HepG2 (cell line): ENCODE results near the gene DAB1. TPM values are rescaled to one million over a fixed set of nuclear protein-coding genes. Genes with fewer than 3 reads are reported as not detected.
A peak's percentile ranks its signal among the peaks of the same experiment; 100 is the strongest.

Experiments used
- CREB1 ChIP-seq, 2 experiments: fragments of 450-650 bp in 1 of 2; IDR thresholded peaks; 2 replicates each; pipeline ENCODE4 v1.6.1; 2016 to 2017; ENCODE audit warnings: control low read depth in 1 of 2, mild to moderate bottlenecking in 1 of 2, missing compliant biosample characterization in 1 of 2, missing genetic modification characterization in 1 of 2
- ESRRA ChIP-seq: sonication (generic); formaldehyde crosslinking; IDR thresholded peaks from 2 replicates; pipeline ENCODE4 v1.5.1; 2020; ENCODE audit warnings: mild to moderate bottlenecking, low read depth, missing genetic modification reagents
- HOXA3 ChIP-seq: sonication (generic); formaldehyde crosslinking; IDR thresholded peaks from 2 replicates; pipeline ENCODE4 v1.5.0; 2020; ENCODE audit warnings: missing genetic modification reagents
- NR2F2 ChIP-seq: IDR thresholded peaks from 2 replicates; pipeline ENCODE4 v1.6.1; 2012; ENCODE audit warnings: low read depth, inconsistent platforms, borderline replicate concordance
- PCBP1 ChIP-seq: fragments of 200-400 bp; formaldehyde crosslinking; IDR thresholded peaks from 2 replicates; pipeline ENCODE4 v1.6.1; 2017; ENCODE audit warnings: mild to moderate bottlenecking, low read depth, low read length, borderline replicate concordance
- PHF21A ChIP-seq: sonication (generic); formaldehyde crosslinking; IDR thresholded peaks from 2 replicates; pipeline ENCODE4 v1.5.0; 2020; ENCODE audit warnings: mild to moderate bottlenecking, missing genetic modification reagents
- SIN3A ChIP-seq: IDR thresholded peaks from 2 replicates; pipeline ENCODE4 v1.6.1; 2011; ENCODE audit warnings: low read depth, mild to moderate bottlenecking, control low read depth, low read length, borderline replicate concordance
- SKI ChIP-seq: fragments of 450-650 bp; IDR thresholded peaks from one replicate; pipeline ENCODE4 v1.6.1; 2018; ENCODE audit warnings: mild to moderate bottlenecking; ENCODE audit not compliant: partially characterized antibody
- polyA plus RNA-seq, 8 experiments: library from polyadenylated mRNA; depleted of rRNA in 3 of 8; stranded (reverse) in 7 of 8; unstranded in 1 of 8; fragments of >200 nt; fragmentation: Illumina TruSeq in 4 of 8; extraction: Trizol in 4 of 8; gene quantifications; 2 replicates each; pipeline versions ENCODE4 v1.2.1 to v1.2.3, GENCODE V29; 2011 to 2016; ENCODE audit warnings: low read depth in 4 of 8, missing spikeins in 1 of 8, mixed read lengths in 1 of 8; ENCODE audit not compliant: insufficient read depth in 1 of 8
- total RNA-seq, 5 experiments: library from RNA; depleted of rRNA; stranded (reverse); fragments of >200 nt; fragmentation: Illumina TruSeq; extraction: Trizol; gene quantifications; 2 replicates each; pipeline ENCODE4 v1.2.3, GENCODE V29; 2016; ENCODE audit warnings: low read depth in 1 of 5
- TF ChIP-seq, protein P1 (sequence below), 2 experiments: fragments of 450-650 bp in 1 of 2; sonication (generic) in 1 of 2; formaldehyde crosslinking in 1 of 2; IDR thresholded peaks; 2 replicates each; pipeline versions ENCODE4 v1.6.1 to v1.8.0; 2016 to 2022; ENCODE audit warnings: antibody characterized with exemption in 1 of 2, mild to moderate bottlenecking in 1 of 2, missing genetic modification reagents in 1 of 2
- TF ChIP-seq, protein P2 (sequence below): IDR thresholded peaks from 2 replicates; pipeline ENCODE4 v1.6.1; 2012; ENCODE audit warnings: inconsistent platforms
- TF ChIP-seq, protein P3 (sequence below): IDR thresholded peaks from 2 replicates; pipeline ENCODE4 v1.6.1; 2016; ENCODE audit warnings: low read depth
- TF ChIP-seq, protein P4 (sequence below): IDR thresholded peaks from 2 replicates; pipeline ENCODE4 v1.6.1; 2016; ENCODE audit warnings: mild to moderate bottlenecking

The DAB1 gene
- total and polyA plus RNA-seq, 2 of the 13 experiments (the other 11 are each of a cell fraction or from before 2014, with no cell fraction given): 0.04 to 0.13 TPM

DNA sequence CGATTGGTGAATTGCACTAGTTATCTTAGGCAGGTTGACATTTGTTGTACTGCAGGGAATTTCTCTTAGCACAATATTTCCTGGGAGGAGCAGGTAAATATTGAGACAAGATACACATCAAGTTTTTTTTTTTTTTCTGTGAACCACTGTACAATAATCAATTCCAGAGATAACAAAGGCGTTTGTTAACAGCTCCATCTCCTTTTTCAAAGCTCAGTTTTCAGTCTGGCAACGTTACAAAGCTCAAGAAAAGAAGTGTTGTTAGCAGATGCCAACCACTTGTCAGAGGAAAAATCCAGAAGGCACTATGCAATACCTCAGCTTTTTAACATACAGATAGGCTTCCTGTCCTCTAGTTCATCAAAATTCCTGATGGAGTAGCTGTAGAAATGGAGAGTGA lies 40.9 kb upstream of the DAB1 start (continued):
- TF ChIP-seq, protein P1, sequence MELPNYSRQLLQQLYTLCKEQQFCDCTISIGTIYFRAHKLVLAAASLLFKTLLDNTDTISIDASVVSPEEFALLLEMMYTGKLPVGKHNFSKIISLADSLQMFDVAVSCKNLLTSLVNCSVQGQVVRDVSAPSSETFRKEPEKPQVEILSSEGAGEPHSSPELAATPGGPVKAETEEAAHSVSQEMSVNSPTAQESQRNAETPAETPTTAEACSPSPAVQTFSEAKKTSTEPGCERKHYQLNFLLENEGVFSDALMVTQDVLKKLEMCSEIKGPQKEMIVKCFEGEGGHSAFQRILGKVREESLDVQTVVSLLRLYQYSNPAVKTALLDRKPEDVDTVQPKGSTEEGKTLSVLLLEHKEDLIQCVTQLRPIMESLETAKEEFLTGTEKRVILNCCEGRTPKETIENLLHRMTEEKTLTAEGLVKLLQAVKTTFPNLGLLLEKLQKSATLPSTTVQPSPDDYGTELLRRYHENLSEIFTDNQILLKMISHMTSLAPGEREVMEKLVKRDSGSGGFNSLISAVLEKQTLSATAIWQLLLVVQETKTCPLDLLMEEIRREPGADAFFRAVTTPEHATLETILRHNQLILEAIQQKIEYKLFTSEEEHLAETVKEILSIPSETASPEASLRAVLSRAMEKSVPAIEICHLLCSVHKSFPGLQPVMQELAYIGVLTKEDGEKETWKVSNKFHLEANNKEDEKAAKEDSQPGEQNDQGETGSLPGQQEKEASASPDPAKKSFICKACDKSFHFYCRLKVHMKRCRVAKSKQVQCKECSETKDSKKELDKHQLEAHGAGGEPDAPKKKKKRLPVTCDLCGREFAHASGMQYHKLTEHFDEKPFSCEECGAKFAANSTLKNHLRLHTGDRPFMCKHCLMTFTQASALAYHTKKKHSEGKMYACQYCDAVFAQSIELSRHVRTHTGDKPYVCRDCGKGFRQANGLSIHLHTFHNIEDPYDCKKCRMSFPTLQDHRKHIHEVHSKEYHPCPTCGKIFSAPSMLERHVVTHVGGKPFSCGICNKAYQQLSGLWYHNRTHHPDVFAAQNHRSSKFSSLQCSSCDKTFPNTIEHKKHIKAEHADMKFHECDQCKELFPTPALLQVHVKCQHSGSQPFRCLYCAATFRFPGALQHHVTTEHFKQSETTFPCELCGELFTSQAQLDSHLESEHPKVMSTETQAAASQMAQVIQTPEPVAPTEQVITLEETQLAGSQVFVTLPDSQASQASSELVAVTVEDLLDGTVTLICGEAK (IDR thresholded peaks at IDR 0.05): no peak
- TF ChIP-seq, protein P1 (CRISPR knock-in tag; IDR thresholded peaks at IDR 0.05): no peak; the same call in 1 of the 2 replicates
- TF ChIP-seq ESRRA (CRISPR knock-in tag) (0 out of 2 replicates have a peak, but pooled peaks have one; percentile 31), NR2F2 (peak; percentile 71; the same call in 1 of the 2 replicates), SKI (peak; percentile 14), SIN3A (no peak), PHF21A (peak; percentile 82), PCBP1 (no peak), HOXA3 (CRISPR knock-in tag) (no peak), CREB1 (IDR thresholded peaks at IDR 0.05) (no peak), CREB1 (CRISPR knock-in tag; IDR thresholded peaks at IDR 0.05) (peak; percentile 86)
- TF ChIP-seq, protein P2, sequence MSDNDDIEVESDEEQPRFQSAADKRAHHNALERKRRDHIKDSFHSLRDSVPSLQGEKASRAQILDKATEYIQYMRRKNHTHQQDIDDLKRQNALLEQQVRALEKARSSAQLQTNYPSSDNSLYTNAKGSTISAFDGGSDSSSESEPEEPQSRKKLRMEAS: no peak; the same call in 1 of the 2 replicates
- TF ChIP-seq, protein P3, sequence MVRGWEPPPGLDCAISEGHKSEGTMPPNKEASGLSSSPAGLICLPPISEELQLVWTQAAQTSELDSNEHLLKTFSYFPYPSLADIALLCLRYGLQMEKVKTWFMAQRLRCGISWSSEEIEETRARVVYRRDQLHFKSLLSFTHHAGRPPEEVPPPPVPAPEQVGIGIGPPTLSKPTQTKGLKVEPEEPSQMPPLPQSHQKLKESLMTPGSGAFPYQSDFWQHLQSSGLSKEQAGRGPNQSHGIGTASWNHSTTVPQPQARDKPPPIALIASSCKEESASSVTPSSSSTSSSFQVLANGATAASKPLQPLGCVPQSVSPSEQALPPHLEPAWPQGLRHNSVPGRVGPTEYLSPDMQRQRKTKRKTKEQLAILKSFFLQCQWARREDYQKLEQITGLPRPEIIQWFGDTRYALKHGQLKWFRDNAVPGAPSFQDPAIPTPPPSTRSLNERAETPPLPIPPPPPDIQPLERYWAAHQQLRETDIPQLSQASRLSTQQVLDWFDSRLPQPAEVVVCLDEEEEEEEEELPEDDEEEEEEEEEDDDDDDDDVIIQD (CRISPR knock-in tag): no peak
- TF ChIP-seq, protein P4, sequence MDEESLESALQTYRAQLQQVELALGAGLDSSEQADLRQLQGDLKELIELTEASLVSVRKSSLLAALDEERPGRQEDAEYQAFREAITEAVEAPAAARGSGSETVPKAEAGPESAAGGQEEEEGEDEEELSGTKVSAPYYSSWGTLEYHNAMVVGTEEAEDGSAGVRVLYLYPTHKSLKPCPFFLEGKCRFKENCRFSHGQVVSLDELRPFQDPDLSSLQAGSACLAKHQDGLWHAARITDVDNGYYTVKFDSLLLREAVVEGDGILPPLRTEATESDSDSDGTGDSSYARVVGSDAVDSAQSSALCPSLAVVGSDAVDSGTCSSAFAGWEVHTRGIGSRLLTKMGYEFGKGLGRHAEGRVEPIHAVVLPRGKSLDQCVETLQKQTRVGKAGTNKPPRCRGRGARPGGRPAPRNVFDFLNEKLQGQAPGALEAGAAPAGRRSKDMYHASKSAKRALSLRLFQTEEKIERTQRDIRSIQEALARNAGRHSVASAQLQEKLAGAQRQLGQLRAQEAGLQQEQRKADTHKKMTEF (CRISPR knock-in tag): peak; percentile 66; the same call in 1 of the 2 replicates
